K562 (cell line): ENCODE results near the gene C19orf44.

Experiments used
- EWSR1 ChIP-seq: fragments of 450-650 bp; IDR thresholded peaks from 2 replicates; pipeline ENCODE4 v1.6.1; 2018; ENCODE audit warnings: borderline replicate concordance, mild to moderate bottlenecking, low read depth, moderate library complexity; ENCODE audit not compliant: partially characterized antibody
- TEAD1 ChIP-seq, 2 experiments: fragments of 450-650 bp in 1 of 2; sonication (generic) in 1 of 2; formaldehyde crosslinking; IDR thresholded peaks; 2 replicates each; pipeline versions ENCODE4 v1.4.0 to v1.8.0; 2020 to 2022; ENCODE audit warnings: mild to moderate bottlenecking in 2 of 2, missing genetic modification reagents in 1 of 2
- TF ChIP-seq, protein P1 (sequence below), 3 experiments: IDR thresholded peaks in 2 of 3; conservative IDR thresholded peaks in 1 of 3; 2 replicates each; pipeline ENCODE4 v1.5.1; 2011 to 2012; ENCODE audit warnings: low read length in 3 of 3, mild to moderate bottlenecking in 3 of 3, control low read depth in 2 of 3, improper control_type of control experiment in 1 of 3, inconsistent platforms in 1 of 3, low read depth in 1 of 3, mixed read lengths in 1 of 3, moderate library complexity in 1 of 3; ENCODE audit not compliant: insufficient read depth in 2 of 3

DNA sequence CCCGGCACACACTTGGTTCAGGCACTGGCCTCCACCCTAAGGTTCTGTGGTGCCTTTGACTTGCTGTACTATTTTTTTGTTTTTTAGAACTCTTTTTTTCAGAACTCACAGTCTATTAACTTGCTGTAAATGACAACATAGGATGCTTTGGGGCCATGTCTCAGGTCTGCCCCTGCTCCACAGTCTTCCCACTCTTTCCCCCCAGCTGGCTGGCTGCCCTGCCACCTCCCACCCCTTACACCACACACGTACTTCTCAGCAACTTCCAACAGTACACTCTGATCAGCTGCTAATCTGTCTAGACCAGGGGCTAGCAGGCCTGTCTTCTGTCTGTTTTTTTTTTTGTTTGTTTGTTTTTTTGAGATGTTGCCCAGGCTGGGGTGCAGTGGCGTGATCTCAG lies 8.1 kb downstream of the C19orf44 start:
- TF ChIP-seq, protein P1, sequence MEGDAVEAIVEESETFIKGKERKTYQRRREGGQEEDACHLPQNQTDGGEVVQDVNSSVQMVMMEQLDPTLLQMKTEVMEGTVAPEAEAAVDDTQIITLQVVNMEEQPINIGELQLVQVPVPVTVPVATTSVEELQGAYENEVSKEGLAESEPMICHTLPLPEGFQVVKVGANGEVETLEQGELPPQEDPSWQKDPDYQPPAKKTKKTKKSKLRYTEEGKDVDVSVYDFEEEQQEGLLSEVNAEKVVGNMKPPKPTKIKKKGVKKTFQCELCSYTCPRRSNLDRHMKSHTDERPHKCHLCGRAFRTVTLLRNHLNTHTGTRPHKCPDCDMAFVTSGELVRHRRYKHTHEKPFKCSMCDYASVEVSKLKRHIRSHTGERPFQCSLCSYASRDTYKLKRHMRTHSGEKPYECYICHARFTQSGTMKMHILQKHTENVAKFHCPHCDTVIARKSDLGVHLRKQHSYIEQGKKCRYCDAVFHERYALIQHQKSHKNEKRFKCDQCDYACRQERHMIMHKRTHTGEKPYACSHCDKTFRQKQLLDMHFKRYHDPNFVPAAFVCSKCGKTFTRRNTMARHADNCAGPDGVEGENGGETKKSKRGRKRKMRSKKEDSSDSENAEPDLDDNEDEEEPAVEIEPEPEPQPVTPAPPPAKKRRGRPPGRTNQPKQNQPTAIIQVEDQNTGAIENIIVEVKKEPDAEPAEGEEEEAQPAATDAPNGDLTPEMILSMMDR (IDR thresholded peaks at IDR 0.05 in 2 of 3, conservative IDR thresholded peaks at IDR 0.05 in 1 of 3; ENCODE audit: insufficient read depth in 2 of 3, low read depth in 1 of 3, low read length in 3 of 3), result no peak
- TF ChIP-seq EWSR1, result no peak
- no peak for TF ChIP-seq TEAD1 (CRISPR knock-in tag; IDR thresholded peaks at IDR 0.05)
